SH-SY5Y (cell line): ENCODE results near the gene ARHGDIA.

Experiments
- GATA2 ChIP-seq: IDR thresholded peaks from 2 replicates; pipeline ENCODE4 v1.6.1; 2011; ENCODE audit warnings: mild to moderate bottlenecking, low read depth, low read length
- GATA3 ChIP-seq: IDR thresholded peaks from 2 replicates; pipeline ENCODE4 v1.6.1; 2011; ENCODE audit warnings: low read depth, mild to moderate bottlenecking, low read length, moderate library complexity

Gene ARHGDIA

GRCh38 chr17:81902023-81902652 lies 31.0 kb upstream of the ARHGDIA start, which contains the start of gene NPB:
TSS of gene NPB (plus strand) at chr17:81902238. CDS start at chr17:81902278, 40 bp downstream.
- TF ChIP-seq GATA3 (no peak), GATA2 (no peak)

GRCh38 chr17:81901167-81902022 lies 30.3 kb upstream of the ARHGDIA start:
- no peak for TF ChIP-seq GATA3
- TF ChIP-seq GATA2 = no peak

- TF ChIP-seq GATA2 = no peak
- TF ChIP-seq GATA3 = no peak
Measured at GRCh38 chr17:81900181-81900820, 29.2 kb upstream of the ARHGDIA start.

GRCh38 chr17:81899514-81900166 lies 28.5 kb upstream of the ARHGDIA start:
- TF ChIP-seq GATA2 (no peak), GATA3 (no peak)

GRCh38 chr17:81898885-81899284 lies 27.7 kb upstream of the ARHGDIA start:
- no peak for TF ChIP-seq GATA3
- no peak for TF ChIP-seq GATA2

- TF ChIP-seq GATA3 (no peak), GATA2 (no peak)
Measured at GRCh38 chr17:81898029-81898866, 27.1 kb upstream of the ARHGDIA start.

- TF ChIP-seq GATA3 = no peak
- no peak for TF ChIP-seq GATA2
Measured at GRCh38 chr17:81895400-81895799, 24.3 kb upstream of the ARHGDIA start.

- TF ChIP-seq GATA3 (no peak), GATA2 (no peak)
Measured at GRCh38 chr17:81891303-81891552, 20.1 kb upstream of the ARHGDIA start.

- TF ChIP-seq GATA3 = no peak
- TF ChIP-seq GATA2 = no peak
Measured at GRCh38 chr17:81890447-81891302, 19.5 kb upstream of the ARHGDIA start.

GRCh38 chr17:81889602-81890001 lies 18.5 kb upstream of the ARHGDIA start:
- TF ChIP-seq GATA2 = no peak
- no peak for TF ChIP-seq GATA3

- TF ChIP-seq GATA2 = no peak
- no peak for TF ChIP-seq GATA3
Measured at GRCh38 chr17:81888988-81889595, 18.0 kb upstream of the ARHGDIA start.

GRCh38 chr17:81888105-81888987 lies 17.2 kb upstream of the ARHGDIA start:
- no peak for TF ChIP-seq GATA2
- no peak for TF ChIP-seq GATA3
